Peyer's patch (tissue), 4 donors: ENCODE data around the gene WDR5.

Source experiments
- POLR2A ChIP-seq, 2 donors: fragments of 450-650 bp; IDR thresholded peaks; one replicate each; pipeline ENCODE4 v1.5.1; 2017; ENCODE audit warnings: antibody characterized with exemption in 2 of 2, mild to moderate bottlenecking in 2 of 2, moderate library complexity in 2 of 2
- TF ChIP-seq, protein P1 (sequence below), 6 experiments: fragments of 450-650 bp in 4 of 6; fragments of 200-600 bp in 2 of 6; sonication (generic) in 1 of 6; IDR thresholded peaks; one replicate each; pipeline ENCODE4 v1.5.1; 2017 to 2019; ENCODE audit warnings: antibody characterized with exemption in 6 of 6, mild to moderate bottlenecking in 3 of 6, moderate library complexity in 1 of 6

- TF ChIP-seq, protein P1, sequence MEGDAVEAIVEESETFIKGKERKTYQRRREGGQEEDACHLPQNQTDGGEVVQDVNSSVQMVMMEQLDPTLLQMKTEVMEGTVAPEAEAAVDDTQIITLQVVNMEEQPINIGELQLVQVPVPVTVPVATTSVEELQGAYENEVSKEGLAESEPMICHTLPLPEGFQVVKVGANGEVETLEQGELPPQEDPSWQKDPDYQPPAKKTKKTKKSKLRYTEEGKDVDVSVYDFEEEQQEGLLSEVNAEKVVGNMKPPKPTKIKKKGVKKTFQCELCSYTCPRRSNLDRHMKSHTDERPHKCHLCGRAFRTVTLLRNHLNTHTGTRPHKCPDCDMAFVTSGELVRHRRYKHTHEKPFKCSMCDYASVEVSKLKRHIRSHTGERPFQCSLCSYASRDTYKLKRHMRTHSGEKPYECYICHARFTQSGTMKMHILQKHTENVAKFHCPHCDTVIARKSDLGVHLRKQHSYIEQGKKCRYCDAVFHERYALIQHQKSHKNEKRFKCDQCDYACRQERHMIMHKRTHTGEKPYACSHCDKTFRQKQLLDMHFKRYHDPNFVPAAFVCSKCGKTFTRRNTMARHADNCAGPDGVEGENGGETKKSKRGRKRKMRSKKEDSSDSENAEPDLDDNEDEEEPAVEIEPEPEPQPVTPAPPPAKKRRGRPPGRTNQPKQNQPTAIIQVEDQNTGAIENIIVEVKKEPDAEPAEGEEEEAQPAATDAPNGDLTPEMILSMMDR (IDR thresholded peaks at IDR 0.05): peak in 1 of 6 experiments; percentile 8
- no peak for TF ChIP-seq POLR2A (IDR thresholded peaks at IDR 0.05)
Measured at GRCh38 chr9:134175808-134176598, 40.1 kb downstream of the WDR5 start.
